GM10266 (cell line): Measurements from ENCODE around the gene EPB42.

Experiments
- DNase-seq: peaks from one replicate; pipeline ENCODE4 v3.0.0; 2012; ENCODE audit errors: extremely low spot score
- CTCF ChIP-seq: IDR thresholded peaks from 2 replicates; pipeline ENCODE4 v1.5.1; 2012; ENCODE audit warnings: mild to moderate bottlenecking, low read depth; ENCODE audit not compliant: control insufficient read depth, insufficient read depth; ENCODE audit errors: missing control alignments

The EPB42 gene

GRCh38 chr15:43151688-43152087 is 69.1 kb downstream of the EPB42 start:
- no peak for TF ChIP-seq CTCF
- DNase-seq: no peak

- TF ChIP-seq CTCF: no peak
- no peak for DNase-seq
Measured at GRCh38 chr15:43150191-43150929, 70.5 kb downstream of the EPB42 start.
